CD4-positive, alpha-beta T cell treated with Interleukin-1 beta for 1 hour (primary cell): ENCODE data around the gene BCAN.

Experiments used
- DNase-seq, 2 donors: peaks; one replicate each; pipeline ENCODE4 v3.0.0-alpha.2; 2020 to 2022

The BCAN gene

DNA sequence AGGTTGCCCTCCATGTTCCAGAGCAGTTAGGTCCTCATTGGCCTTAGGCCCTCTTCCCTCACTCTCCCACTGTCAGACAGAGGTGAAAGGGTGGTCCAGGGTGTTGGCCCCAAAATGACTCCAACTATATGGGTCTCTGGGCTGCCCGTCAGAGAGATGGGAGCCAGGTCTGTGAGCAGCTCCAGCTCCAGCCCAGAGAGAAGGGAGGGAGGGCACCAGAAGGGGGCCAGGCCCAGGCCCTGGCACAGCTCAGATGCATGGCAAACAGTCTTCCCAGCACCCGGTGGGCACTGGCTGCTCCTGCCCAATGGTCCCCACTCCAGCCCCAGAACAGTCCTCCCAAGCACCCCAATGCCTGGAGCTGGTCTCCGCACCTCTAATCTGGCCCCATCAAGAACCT lies 2.2 kb downstream of the BCAN start:
- DNase-seq: no peak

DNA sequence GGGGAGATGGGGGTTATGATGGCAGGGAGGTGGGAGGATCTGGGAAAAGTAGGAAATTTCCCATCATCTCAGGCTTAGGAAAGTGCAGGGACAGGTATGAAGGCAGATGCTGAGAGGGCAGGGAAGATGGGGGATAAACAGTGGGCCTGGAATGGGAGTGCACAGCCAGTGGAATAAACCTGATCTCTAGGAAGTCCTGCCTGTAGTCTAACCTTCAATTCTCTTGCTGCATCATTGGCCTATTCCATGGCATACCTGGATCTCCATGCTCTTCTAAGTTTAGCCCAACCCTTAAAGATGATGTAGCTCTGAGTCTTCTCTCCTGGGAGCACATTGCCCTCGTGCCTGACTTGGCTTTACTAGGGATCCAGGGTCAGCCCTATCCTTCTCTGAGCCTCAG lies 2.7 kb downstream of the BCAN start:
- no peak for DNase-seq

- DNase-seq: no peak
Measured at GRCh38 chr1:156645056-156645455, 3.1 kb downstream of the BCAN start.

GRCh38 chr1:156645666-156646065 lies 3.7 kb downstream of the BCAN start:
- DNase-seq: no peak

- DNase-seq: no peak
Measured at GRCh38 chr1:156646738-156647211, 4.9 kb downstream of the BCAN start.

GRCh38 chr1:156647351-156647750 lies 5.4 kb downstream of the BCAN start:
- no peak for DNase-seq

GRCh38 chr1:156648496-156648895 lies 6.6 kb downstream of the BCAN start:
- DNase-seq: no peak

DNA sequence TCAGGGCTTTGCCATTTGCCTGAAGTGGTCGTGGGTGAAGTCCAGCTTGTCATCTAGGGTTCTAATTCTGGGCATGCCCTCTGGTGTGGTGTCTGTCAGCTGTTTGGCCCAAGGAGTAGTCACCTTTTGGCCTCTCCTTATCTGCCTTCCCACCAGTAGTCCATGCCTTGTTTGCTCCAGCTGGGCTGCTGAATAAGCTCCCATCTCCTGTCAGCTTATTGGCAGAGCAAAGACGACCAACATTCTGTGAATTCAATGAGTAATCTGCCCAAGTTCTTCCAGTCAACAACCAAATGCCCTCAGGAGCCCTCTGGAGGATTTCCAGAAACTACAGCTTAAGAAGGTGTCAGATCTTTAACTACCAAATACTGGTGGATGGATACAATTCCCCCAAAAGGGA lies 7.0 kb downstream of the BCAN start:
- no peak for DNase-seq

- no peak for DNase-seq
Measured at GRCh38 chr1:156652131-156652991, 10.4 kb downstream of the BCAN start.

DNA sequence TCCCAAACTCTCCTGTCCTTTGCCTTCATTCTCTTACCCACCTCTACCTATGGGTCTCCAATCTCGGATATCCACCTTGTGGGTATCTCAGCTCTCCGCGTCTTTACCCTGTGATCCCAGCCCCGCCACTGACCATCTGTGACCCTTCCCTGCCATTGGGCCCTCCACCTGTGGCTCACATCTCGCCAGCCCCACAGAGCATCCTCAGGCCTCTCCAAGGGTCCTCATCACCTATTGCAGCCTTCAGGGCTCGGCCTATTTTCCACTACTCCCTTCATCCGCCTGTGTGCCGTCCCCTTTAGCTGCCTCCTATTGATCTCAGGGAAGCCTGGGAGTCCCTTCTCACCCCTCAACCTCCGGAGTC lies 11.1 kb downstream of the BCAN start:
- DNase-seq: no peak

DNA sequence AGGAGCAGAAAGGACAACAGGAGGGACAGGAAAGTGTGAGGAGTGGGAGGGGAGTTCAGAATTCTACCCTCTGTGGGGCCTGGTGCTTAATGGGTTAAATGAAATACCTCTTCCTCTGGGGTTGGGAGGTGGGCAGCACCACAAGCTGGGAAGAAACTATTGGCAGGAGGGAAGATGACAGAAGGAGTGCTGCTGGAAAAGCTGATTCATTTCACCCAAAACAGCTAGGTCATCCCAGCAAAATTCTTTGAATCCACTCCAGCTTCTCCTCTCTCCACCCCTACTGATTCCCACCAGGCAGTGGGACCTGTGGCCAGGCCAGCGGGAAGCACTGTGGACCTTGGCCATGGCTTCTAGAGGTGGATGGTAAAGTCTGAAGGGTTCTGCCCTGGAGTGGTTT lies 12.8 kb downstream of the BCAN start:
- no peak for DNase-seq

- DNase-seq: no peak
Measured at GRCh38 chr1:156655151-156655903, 13.4 kb downstream of the BCAN start.

GRCh38 chr1:156655904-156656516 lies 14.1 kb downstream of the BCAN start:
- no peak for DNase-seq

DNA sequence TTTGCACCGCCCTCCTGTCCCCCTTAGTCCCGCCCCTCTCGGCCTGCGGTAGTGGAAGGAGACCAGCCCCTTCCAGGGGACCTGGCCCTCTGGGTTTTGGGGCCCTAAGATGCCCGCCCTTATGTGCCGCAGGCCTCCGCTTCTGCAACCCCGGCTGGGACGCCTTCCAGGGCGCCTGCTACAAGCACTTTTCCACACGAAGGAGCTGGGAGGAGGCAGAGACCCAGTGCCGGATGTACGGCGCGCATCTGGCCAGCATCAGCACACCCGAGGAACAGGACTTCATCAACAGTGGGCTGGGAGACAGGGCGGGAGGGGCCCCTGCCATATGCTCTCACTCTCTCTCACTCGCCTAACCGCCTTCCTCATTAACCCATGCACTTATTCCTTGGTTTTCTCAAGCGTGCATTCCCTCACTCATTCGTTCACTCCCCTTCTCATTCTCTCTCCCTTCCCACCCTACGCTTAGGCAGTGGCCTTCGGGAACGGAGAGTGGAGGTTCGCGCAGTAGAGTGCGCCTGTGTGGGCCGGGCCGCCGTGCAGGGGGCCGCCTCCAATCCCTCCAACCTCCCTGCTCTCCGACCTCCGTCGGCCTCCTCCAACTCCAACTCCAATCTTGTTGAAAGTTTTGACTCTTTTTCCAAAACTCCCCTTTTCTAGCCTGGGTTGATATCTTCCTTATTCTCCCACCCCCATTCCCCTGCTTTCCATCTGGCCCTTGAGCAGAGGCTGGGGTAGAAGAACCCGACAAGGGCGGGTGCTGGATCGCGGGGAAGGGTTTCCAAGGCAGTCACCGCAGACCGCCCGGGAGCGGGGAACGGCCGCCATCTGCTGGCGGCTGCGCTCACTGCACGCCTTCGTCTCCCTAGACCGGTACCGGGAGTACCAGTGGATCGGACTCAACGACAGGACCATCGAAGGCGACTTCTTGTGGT lies 15.2 kb downstream of the BCAN start:
- DNase-seq: peak; percentile 75 to 78

DNA sequence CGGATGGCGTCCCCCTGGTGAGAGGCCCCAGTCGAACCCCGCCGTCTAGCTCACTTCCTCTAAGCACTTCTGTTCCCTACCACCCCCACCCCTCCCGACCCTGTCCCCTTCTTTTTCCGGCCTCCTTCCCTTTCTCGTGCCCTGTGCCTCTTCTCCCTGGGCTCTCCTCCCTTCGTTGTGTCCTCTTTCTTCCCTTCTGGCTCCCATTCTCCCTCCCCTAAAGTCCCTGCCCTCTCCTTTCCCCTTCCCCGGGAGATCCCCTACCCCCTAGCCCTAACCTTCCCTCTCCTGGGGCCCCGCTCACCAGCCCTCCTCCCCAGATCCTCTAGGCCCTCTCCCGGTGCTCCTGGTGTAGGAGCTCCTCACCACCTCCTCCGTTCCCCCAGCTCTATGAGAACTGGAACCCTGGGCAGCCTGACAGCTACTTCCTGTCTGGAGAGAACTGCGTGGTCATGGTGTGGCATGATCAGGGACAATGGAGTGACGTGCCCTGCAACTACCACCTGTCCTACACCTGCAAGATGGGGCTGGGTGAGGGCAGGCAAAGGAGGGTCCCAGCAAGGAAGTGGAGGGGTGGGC lies 15.9 kb downstream of the BCAN start:
- DNase-seq: no peak

DNA sequence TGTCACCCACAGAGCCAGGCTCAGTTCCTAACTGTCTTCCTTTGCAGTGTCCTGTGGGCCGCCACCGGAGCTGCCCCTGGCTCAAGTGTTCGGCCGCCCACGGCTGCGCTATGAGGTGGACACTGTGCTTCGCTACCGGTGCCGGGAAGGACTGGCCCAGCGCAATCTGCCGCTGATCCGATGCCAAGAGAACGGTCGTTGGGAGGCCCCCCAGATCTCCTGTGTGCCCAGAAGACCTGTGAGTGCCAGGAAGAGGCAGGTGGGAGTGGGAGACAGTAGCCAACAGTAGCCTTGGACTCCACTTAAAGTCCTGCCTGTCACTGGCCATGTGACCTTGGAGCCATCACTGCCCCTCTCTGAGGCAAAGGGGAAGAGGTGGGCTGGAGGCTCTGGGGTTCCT lies 16.6 kb downstream of the BCAN start:
- no peak for DNase-seq

GRCh38 chr1:156658945-156659574 lies 17.1 kb downstream of the BCAN start:
- no peak for DNase-seq

GRCh38 chr1:156659661-156659987 lies 17.7 kb downstream of the BCAN start:
- DNase-seq: no peak

- peak; percentile 92 to 93 for DNase-seq
Measured at GRCh38 chr1:156659988-156660751, 18.3 kb downstream of the BCAN start.

- DNase-seq: no peak
Measured at GRCh38 chr1:156660752-156661112, 18.8 kb downstream of the BCAN start.
